ENCODE data around the gene GNG7.
"Not testable (repeated sequence)": the region's sequence is repeated elsewhere in the genome, so short reads cannot be mapped to it uniquely, and the experiment has no call there.

Gene GNG7

DNA sequence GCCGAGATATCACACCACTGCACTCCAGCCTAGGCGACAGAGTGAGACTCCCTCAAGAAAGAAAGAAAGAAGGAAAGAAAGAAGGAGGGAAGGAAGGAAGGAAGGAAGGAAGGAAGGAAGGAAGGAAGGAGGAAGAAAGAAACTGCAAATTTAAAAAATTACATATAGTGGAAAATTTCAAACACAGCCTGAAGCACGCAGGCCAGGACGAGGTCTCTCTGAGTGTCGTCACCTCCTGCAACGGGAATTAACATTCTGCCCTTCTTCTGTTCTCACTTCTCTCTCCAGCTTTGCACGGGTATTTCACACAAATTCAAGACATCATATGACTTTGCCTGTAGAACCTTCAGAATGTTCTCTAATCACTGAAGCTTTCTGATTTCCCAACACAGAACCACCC lies 108.2 kb downstream of the GNG7 start:
- DNase-seq: peak; percentile 86

DNA sequence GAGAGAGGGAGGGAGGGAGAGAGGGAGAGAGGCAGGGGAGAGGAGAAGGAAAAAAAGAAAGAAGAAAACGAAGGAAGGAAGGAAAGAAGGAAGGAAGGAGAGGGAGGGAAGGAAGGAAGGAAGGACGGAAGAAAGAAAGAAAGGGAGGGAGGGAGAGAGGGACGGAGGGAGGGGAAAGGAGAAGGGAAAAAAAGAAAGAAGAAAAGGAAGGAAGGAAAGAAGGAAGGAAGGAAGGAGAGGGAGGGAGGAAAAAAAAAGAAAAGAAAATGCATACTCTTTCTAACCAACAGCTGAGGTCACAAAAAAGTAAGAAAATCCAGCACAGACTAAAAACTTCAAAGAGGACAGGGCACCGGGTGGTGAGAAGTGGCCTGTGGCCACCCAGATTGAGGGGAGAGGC lies 109.7 kb downstream of the GNG7 start:
- DNase-seq: no peak

DNA sequence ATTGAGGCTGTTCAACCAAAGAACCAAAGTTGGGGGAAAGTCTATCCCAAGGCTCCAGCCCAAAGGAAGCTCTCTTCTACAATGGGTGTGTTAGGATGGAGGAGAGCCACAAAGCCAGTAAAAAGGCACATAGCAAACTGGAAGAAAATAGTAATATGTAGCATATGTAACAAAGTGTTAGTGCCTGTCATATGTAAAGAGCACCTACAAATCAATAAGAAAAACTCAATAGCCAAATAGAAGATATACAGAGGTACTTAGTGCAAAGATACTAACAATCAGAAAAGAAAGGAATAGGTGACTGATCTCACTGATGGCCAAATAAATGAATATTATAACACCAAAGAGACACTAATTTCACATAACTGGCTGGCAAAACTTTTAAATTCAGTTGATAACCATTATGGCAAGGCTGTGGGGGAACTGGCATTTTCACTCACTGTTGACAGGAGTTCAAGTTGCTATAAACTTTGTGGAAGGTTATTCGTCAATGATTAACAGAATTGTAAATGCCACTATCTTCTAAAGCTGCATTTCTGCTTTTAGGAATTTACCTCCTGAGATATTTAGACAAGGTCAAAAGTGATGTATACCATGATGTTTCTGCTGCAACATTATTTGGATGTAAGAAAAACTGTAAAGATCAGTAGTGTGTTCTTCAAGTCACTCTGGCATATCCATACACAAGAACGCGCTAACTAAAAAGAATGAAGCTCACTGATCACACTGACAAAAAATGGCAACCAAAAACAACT lies 110.8 kb downstream of the GNG7 start:
- no peak for DNase-seq

DNA sequence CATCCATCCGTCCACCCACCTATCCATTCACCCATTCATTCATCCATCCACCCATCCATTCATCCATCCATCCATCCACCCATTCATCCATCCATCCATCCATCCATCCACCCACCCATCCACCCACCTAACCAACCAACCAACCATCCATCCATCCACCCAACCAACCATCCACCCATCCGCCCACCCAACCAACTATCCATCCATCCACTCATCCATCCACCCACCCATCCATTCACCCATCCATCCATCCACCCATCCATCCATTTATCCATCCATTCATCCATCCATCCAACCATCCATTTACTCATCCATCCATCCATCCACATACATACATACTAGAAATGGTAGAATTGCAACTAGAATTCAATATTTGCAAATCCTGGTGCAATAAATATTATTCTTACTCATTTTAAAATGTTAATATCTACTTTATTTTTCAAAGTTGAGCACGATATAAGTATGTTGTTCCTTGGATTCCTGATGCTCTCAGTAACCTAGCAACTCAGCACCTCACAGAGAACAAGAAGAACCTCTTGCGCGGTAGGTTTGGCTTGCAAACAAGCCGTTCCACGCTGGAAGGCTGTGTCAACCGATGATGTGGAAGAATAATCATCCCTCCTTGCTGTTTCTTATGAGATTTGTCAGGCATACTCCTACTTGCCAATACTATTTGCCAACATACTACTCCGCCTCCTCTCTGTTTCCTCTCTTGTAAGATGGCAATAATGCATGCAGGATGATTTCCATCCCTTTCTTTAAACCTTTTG lies 111.7 kb downstream of the GNG7 start:
- no peak for DNase-seq

DNA sequence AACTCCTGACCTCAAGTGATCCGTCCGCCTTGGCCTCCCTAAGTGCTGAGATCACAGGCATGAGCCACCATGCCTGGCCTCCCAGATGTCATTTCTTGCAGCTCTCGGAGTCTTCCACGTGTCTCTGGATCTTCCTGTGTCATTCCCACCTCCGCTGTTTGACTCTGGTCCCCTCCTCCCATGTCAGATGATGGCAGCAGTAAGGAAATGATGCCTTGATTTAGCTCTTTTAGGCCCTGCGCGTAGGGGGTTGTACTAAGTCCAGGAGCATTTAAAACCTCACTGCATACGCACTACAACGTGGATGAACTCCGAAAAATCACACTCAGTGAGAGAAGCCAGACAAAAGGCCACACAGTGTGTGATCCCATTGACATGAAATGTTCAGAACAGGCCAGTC lies 113.1 kb downstream of the GNG7 start:
- DNase-seq: no peak

DNA sequence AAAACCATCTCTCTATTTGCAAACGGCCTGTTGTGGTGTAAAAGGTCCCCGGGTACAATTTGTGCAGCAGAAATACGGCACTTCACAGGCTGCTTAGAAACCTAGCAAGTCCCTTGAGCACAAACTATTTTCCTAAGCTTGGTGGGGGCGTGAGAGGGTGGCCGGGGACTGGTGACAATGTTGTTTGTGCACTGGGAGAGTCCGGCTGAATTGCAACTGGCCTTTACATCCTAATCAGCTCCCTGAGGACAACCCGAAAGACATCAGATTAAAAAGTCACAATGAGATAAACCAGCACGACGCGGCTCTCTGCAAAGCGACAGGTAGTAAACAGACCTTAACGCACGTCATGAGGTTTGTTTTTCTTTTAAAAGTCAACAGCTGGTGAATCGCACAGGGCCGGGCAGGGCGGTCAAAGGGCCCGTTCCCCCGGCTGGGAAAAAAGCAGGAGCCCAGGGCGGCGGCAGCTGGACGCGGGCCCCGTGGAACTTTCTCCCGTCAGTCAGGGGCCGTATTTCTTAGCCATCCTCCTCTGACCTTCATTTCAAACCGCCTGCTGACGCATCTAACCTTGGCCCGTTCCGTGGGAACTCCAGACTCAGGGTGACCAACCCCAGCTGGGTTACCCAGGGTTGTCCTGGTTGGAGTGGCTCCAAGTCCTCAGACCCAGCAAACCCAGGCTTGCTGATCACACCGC lies 114.3 kb downstream of the GNG7 start:
- no peak for DNase-seq

DNA sequence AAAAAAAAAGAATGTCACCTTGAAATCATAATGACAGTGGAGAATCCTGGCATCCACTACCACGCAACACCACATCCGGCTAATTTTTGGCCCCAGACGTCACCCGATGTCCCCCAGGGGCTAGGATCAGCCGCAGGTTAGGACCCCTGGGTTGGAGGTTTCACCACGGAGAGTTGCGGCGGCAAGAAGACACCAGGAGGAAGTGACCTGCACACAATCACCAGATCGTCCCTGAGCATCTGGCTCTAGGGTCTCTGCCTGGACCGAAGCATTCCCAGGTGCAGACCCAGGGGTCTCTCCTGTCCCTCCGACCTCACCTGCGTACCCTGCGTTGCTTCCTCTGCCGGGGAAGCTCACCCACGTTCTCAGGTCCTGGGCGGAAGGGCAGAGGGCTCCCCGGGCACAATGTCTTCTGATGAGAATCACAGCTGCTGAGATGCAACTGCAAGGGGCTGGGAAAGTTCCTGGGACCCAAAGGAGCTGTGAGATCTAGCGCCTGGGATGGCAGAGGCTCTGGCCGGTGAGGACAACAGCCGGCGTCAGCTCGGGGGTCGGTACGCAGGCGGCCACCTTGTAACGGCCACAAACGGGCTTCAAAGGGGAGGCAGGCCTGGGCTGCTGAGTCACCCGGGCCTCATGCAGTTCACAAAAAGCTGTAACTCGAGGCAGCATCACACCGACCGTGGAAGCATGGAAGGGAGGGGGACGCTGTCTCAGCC lies 115.3 kb downstream of the GNG7 start:
- DNase-seq: no peak

DNA sequence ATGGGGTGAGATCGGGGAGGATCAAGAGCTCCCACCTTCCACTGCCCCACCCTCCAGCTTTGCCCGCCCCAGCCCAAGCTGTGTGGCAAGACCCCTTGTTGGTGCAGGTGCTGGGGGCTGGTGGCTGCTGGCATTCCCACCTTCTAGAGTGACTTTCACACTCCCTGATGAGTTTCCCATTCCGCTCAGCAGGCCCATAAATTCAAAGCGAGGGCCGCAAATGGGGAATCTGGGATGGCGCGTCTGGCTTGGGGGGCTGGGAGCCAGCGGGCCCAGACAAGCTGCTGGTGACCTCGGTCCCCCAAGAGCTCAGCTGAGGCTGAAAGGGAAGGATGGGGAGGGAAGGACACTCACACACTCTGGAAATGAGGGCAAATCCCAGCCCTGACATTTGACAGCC lies 116.3 kb downstream of the GNG7 start:
- DNase-seq: no peak

DNA sequence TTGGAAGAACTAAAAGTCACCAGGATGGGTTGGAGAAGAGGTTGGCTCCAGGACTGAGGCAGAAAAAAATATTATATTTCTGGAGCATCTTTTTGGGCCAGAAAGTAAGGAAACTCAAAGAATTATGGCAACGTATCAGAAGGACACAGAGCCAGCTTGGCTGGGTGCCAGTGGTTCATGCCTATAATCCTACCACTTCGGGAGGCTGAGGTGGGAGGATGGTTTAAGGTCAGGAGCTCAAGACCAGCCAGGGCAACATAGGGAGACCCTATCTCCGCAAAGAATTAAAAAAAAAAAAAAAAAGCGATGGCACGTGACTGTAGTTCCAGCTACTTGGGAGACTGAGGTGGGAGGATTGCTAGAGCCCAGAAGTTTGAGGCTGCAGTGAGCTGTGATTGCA lies 118.5 kb downstream of the GNG7 start:
- no peak for DNase-seq

DNA sequence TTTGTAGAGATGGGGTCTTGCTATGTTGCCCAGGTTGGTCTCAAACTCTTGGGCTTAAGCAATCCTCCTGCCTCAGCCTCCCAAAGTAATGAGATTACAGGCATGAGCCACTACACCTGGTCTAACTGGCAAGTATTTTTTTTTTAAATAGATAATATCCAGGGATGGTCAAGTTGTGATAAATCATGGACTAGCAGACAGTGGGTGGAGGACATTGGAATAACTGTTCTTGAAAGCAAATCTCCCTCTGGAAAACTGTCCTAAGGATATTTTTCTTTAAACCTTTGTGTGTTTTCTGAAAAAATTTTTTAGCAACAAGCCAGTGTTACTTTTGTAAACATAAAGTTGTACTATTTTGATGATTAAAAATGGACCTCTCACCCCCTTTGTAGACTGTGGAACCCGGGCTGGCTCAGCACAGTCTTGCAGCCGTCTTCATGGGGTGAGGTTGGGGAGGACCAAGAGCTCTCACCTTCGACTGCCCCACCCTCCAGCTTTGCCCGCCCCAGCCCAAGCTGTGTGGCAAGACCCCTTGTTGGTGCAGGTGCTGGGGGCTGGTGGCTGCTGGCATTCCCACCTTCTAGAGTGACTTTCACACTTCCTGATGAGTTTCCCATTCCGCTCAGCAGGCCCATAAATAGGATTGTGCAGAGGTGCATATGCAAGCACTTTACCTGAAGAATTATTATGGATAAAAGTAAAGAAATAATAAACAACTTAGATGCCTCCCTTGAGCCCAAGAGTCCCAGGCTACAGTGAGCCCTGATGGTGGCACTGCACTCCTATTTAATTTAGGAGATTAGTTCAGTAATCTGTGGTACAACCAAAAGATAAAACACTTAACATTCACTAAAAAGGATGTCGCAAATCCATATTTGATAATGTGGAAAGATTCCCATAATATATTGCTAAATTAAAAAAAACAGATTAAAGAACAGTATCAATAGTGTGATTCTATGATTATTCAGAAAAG lies 119.2 kb downstream of the GNG7 start:
- DNase-seq: no peak

DNA sequence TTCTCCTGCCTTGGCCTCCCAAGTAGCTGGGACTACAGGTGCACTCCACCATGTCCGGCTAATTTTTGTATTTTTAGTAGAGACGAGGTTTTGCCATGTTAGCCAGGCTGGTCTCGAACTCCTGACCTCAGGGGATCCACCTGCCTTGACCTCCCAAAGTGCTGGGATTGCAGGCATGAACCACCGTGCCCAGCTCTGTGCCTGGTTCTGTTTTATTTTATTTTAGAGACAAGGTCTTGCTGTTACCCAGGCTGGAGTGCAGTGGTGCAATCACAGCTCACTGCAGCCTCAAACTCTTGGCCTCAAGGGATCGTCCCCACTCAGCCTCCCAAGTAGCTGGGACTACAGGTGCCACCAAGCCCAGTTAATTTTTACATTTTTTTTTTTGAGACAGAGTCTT lies 122.1 kb downstream of the GNG7 start:
- DNase-seq: not testable (repeated sequence)

DNA sequence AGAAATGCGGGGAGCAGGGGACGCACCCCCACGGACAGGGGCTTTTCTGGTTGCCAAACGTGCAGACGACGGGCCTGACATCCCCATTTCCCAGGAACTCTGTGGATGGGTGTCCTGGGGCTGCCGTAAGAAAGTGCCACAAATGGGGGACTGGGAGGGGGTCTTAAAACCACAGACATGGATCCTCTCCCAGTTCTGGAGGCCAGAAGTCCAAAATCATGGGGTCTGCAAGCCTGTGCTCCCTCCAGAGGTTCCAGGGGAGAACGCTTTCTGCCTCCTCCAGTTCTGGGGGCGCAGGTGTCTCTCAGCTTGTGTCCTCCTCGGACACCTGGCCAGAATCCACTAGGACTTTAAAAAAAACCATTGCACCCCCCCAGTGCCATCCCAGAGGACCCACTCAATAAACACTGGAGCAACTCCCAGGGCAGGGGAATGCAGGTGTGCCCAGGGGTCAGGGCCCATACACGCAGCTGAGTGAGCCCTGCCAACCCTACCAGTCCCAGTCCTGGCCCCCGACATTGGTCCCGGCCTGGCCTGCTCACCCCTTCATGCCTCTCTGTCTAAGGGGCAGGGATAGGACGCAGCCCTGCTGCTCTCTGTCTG lies 122.7 kb downstream of the GNG7 start:
- DNase-seq: no peak

DNA sequence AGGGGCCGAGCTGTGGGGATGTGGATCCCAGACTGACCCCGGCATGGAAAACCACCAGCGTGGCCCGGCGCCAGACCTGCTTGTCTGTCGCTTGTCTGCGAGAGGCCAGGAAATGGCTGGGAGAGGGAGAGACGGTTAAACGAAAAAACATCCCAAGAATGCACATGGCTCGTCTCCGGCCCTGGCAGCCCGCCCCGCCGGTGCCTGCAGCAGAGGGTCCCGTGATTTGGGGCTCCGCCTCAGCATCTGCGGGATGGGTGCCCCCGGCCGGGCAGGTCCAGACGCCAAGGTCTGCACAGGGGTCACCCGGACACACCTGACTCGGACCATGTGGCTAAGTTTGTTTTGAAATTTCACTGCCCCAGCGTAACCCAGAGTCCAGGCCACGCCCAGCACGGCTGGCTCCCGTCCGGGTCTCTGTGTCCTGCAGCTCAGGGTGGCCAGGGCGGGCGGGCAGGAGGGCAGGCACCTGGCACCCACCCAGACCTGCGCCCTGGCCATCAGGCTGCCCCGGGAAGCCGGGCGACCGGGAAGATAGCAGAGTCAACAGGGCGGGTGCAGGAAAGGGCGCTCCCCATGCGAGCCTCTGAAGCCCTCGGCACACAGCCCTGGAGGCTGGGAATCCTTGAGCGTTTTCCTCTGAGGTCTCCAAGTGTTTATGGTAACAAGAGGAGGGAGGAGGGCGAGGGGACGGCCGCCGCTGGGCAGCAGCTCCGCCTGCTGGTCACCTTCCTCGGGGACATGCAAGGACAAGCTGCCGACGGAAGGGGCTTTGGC lies 123.4 kb downstream of the GNG7 start:
- DNase-seq: peak; percentile 74

DNA sequence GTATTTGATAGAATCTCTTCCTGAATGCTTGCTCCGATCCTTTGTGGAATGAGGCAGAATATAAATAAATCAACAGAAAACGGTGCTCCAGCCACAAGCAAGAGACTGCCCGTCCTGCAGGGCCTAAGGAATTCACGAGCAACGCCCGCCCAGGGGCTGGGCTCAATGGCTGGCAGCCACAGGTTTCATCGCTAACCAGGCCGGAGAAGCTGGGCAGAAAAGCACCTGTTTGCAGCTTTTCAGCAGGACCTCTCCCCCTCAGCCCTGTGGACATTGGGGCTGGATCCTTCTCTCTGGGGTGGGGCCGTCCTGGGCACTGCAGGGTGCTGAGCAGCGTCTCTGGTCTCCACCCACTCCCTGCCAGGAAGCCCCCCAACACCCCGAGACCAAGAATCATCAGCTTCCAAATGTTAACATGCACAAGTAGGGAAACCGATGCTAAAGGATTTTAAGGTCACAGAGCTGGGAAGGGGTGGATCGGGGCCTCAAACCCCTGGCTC lies 124.1 kb downstream of the GNG7 start:
- no peak for DNase-seq

DNA sequence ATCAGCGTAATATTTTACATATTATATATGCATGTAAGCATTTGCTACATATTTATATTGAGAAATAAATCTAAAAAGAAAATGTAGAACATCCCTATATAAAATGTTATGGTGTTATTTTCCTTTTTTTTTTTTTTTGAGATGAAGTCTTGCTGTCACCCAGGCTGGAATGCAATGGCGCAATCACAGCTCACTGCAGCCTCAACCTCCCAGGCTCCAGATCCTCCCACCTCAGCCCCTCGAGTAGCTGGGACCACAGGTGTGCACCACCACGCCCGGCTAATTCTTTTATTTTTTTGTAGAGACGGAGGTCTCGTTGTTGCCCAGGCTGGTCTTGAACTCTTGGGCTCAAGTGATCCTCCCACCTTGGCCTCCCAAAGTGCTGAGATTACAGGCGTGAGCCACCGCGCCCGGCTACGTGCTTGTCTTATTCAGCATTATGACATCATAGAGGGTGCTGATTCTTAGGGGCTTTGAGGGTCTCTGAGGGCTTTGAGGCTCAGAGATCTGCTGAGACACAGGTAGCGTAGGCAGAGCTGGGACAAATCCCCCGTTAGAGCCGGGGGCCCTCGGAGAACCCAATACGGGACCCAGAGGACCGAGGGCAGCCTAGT lies 124.7 kb downstream of the GNG7 start:
- DNase-seq: no peak

DNA sequence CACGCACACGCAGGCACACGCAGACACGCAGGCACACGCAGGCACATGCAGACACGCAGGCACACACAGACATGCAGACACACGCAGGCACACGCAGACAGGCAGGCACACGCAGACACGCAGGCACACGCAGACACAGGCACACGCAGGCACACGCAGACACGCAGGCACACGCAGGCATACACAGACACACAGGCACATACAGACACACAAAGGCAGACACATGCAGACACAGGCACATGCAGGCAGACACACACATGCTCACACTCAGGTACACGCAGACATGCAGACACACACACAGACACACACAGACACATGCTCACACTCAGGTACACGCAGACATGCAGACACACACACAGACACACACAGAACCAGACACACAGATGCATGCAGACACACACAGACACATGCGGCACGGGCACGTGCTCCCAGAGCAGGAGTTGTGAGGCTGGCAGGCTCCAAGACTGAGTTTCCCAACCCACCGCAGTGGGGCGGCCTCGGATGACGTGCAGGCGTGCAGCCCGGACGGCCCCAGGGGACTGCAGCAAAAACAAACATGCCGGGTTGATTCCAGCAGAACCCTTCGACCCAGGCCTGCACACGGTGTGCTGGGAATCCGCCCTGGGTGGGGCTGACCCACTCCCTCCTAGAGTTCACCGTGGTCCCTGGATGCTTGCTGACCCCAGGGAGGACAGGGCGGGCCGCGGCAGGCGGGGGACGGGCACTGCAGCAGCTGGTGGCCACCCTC lies 126.6 kb downstream of the GNG7 start:
- DNase-seq: no peak

DNA sequence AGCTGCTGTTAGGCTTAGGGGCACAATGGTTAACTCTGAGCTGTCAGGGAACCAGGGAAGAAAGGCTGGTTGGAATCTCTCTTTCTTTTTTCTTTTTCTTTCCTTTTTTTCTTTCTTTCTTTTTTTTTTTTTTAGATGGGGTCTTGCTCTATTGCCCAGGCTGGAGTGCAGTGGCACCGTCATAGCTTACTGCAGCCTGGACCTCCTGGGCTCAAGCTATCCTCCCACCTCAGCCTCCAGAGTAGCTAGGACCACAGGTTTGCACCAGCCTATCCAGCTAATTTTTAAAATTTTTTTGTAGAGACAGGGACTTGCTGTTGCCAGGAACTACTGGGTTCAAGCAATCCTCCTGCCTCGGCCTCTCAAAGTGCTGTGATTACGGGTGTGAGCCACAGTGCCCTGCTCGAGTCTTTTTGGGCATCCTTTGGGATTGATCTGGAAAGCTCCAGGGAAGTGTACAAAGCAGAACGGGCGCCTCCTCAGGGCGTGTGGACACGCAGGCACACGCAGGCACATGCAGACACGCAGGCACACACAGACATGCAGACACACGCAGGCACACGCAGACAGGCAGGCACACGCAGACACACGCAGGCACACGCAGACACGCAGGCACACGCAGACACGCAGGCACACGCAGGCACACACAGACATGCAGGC lies 127.4 kb downstream of the GNG7 start:
- DNase-seq: no peak

DNA sequence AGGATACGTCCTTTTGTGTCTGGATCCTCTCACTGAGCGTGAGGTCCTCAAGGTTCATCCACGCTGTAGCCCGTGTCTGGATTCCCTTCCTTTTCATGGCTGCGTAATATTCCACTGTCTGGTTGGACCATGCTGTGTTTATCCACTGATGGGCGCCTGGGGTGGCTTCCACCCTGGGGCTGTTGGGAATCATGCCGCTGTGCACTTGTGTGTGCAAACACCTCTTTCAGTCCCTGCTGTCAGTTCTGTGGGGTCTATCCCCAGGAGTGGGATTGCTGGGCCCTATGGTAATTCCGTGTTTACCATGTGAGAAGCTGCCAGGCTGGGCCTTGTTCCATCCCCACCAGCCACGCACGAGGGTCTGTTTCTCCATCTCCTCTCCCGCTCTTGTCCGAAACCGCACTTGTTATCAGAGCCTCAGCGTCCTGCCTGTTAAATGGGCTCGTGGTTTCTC lies 128.0 kb downstream of the GNG7 start:
- DNase-seq: no peak

DNA sequence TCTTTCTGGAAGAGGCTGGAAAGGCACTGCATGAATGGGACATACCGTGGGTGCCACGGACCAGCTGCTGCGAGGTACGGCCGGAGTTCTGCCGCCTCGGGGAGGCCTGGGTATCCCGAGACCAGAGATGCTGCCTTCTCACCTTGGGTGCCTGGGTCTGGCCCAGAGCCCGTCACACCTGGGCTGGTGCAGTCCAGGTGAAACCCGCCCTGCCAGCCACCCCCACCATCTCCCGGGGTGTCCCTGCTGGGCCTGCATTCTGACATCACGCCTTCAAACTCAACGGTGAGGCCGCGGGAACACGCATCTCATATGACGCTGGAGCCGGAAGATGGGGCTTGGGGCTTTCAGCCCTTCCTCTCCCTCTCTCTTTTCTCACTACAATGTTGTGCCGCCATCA lies 128.6 kb downstream of the GNG7 start:
- DNase-seq: no peak
